ENCODE results near the gene PALB2.

PALB2 gene

DNA sequence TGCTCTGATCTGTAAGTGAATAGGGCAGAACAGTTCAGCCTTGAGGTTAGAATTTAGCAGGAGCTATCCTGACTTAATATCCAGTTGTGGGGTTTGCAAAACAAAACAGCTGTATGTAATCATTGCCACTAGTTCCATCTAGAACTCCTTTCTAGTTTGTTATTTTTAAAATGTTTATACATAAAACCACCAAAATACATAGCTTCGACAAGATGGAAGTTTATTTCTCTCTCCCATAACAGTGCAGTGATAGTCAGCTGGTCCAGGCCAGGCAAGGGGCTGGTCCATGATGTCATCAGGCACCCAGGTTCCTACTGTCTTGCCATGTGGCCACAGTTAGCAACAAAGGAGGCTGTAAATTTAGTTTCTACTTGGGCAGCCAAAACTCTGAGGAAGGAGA lies 27.1 kb upstream of the PALB2 start:
- no peak for TF ChIP-seq CTCF (conservative IDR thresholded peaks at IDR 0.05; ENCODE audit: low read length)
- DNase-seq (ENCODE audit: low read depth), result no peak
- H3K4me3 ChIP-seq (ENCODE audit: low read length), result no peak overlapping the region

DNA sequence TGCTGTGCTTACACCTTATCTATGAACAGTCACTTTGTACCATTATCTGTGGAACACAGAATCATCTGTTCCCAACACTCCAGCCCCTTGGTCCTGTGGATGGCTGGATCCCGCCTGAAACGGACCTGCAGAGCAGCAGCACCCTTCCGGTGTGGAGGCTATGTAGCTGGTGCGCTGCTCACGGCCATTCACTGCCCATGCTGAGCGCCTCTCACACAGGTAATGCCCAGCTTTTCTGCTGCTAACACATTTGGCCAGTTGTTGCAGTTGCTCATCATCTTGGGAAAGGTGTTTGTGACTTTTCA lies 26.2 kb upstream of the PALB2 start:
- DNase-seq (ENCODE audit: low read depth), result no peak
- no peak overlapping the region for H3K4me3 ChIP-seq (ENCODE audit: low read length)
- TF ChIP-seq CTCF (conservative IDR thresholded peaks at IDR 0.05; ENCODE audit: low read length), result no peak

DNA sequence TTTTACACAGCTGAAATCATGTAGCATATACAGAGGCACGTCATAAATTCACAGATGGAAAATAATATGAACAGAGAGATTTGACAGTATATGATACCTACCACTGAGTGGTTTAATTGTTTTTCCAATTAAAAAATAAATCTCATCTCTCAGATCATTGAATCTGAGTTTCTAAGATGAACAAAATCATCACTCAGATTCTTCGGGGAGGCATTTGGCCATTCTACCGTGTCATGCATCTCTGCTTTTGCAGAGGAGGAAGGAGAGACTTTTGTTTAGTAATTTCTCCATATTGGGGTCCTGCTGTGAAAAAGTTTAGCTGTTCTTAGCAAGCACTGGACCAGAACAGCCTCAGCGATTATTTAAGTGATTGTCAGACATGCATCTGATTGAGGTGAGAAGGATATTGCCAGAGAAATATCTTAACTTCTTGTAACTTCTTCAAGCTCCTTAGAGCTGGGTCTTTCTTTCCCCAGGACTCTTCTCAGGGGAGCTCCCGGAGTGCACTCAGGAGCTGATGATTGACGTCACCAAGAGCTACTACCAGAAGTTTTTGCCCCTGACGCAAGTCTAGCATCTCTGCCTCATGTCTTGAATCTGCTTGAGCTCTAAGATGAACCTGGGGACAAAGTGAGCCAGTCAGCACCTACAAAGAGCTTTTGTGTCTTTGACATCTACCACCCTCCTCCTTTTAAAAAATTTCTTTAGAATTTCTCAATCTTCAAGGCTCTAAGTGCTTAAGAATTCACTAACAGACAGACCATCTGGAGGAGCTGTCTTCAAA lies 25.7 kb upstream of the PALB2 start:
- TF ChIP-seq CTCF (conservative IDR thresholded peaks at IDR 0.05; ENCODE audit: low read length), result no peak
- no peak overlapping the region for H3K4me3 ChIP-seq (ENCODE audit: low read length)
- DNase-seq (ENCODE audit: low read depth), result no peak

DNA sequence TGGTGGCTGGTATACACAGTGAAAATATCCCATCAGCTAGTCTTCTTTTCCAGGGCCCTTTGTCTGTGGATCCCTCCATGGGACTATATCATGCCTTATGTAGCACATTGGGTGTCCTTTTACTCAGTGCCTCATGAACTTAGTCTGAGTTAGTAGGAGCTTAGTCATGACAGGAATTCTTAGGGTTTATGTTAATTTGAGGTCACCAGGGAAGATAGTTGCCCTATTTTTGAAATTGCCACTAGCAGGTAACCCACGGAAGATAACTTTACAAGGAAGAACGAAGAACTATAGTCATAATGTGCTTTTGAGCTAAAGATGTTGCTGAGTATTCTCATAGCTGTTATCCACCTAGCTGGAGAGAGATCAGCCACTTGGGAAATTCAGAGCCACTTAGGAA lies 22.8 kb upstream of the PALB2 start:
- H3K4me3 ChIP-seq (ENCODE audit: low read length), result no peak overlapping the region
- DNase-seq (ENCODE audit: low read depth), result no peak
- TF ChIP-seq CTCF (conservative IDR thresholded peaks at IDR 0.05; ENCODE audit: low read length), result no peak

GRCh38 chr16:23651943-23652468 lies 10.9 kb upstream of the PALB2 start:
- DNase-seq (ENCODE audit: low read depth), result no peak
- H3K4me3 ChIP-seq (ENCODE audit: low read length), result no peak overlapping the region
- TF ChIP-seq CTCF (conservative IDR thresholded peaks at IDR 0.05; ENCODE audit: low read length), result no peak

- no peak for TF ChIP-seq CTCF (conservative IDR thresholded peaks at IDR 0.05; ENCODE audit: low read length)
- DNase-seq (ENCODE audit: low read depth), result no peak
- H3K4me3 ChIP-seq (ENCODE audit: low read length), result no peak overlapping the region
Observed at GRCh38 chr16:23650674-23651416, 9.7 kb upstream of the PALB2 start.

Measured in AG10803 (cell line).